SK-N-SH (cell line): ENCODE results near the gene IL32. TPM values are rescaled to one million over a fixed set of nuclear protein-coding genes. Genes with fewer than 3 reads are reported as not detected.

Source experiments
- CTCF ChIA-PET: fragments of 300-600, 350-600 bp; formaldehyde crosslinking; extraction: SDS; loops from one replicate; lab custom pipeline; 2021; lab: Yijun Ruan, JAX
- POLR2A ChIA-PET: fragments of 350-600 bp; sonication (Branson Sonifier 250); formaldehyde crosslinking; extraction: SDS; loops from one replicate; lab custom pipeline; 2020; ENCODE audit warnings: antibody characterized with exemption, inconsistent platforms; lab: Yijun Ruan, JAX
- DNase-seq: peaks from one replicate; pipeline ENCODE4 v3.0.0; 2012
- H2AFZ ChIP-seq: fragments of 200-600 bp; sonication (generic); 2 replicates; pipeline ENCODE4 v1.8.1; 2016; ENCODE audit warnings: antibody characterized with exemption, mild to moderate bottlenecking, low read depth
- H3F3A ChIP-seq: fragments of 200-600 bp; sonication (generic); replicated peaks from 2 replicates; pipeline ENCODE3; 2016; ENCODE audit warnings: antibody characterized with exemption, mild to moderate bottlenecking; ENCODE audit not compliant: insufficient read depth
- H3K27ac ChIP-seq, 2 experiments: fragments of 200-500 bp in 1 of 2; fragments of 200-600 bp in 1 of 2; sonication (Bioruptor generic) in 1 of 2; sonication (generic), shearing (Covaris generic) in 1 of 2; 2 replicates each; pipeline versions ENCODE4 v1.5.1 to v1.6.1; 2014 to 2016; ENCODE audit warnings: low read depth in 2 of 2, inconsistent platforms in 1 of 2, low read length in 1 of 2, mild to moderate bottlenecking in 1 of 2, mixed read lengths in 1 of 2
- H3K27me3 ChIP-seq: fragments of 200-600 bp; sonication (generic), shearing (Covaris generic); 2 replicates; pipeline ENCODE4 v1.6.1; 2016; ENCODE audit warnings: mixed run types; ENCODE audit not compliant: insufficient read depth
- H3K36me3 ChIP-seq, 2 experiments: fragments of 200-500 bp in 1 of 2; fragments of 200-600 bp in 1 of 2; sonication (Bioruptor generic) in 1 of 2; sonication (generic) in 1 of 2; replicated peaks in 1 of 2; 2 replicates each; pipeline versions ENCODE3 to v1.5.1; 2014 to 2016; ENCODE audit warnings: low read length in 1 of 2, mild to moderate bottlenecking in 1 of 2; ENCODE audit not compliant: insufficient read depth in 2 of 2, control insufficient read depth in 1 of 2
- H3K4me1 ChIP-seq, 2 experiments: fragments of 200-500 bp in 1 of 2; fragments of 200-600 bp in 1 of 2; sonication (Bioruptor generic) in 1 of 2; sonication (generic), shearing (Covaris generic) in 1 of 2; 2 replicates each; pipeline versions ENCODE4 v1.5.1 to v1.6.1; 2014 to 2016; ENCODE audit warnings: low read depth in 1 of 2, low read length in 1 of 2, mixed run types in 1 of 2; ENCODE audit not compliant: insufficient read depth in 2 of 2, control insufficient read depth in 1 of 2
- H3K4me2 ChIP-seq: fragments of 200-600 bp; sonication (generic), shearing (Covaris generic); 2 replicates; pipeline ENCODE4 v1.6.1; 2017; ENCODE audit warnings: mixed run types
- H3K4me3 ChIP-seq, 2 experiments: fragments of 200-500 bp in 1 of 2; fragments of 200-600 bp in 1 of 2; sonication (Bioruptor generic) in 1 of 2; sonication (generic), shearing (Covaris generic) in 1 of 2; 2 replicates each; pipeline versions ENCODE4 v1.5.1 to v1.8.1; 2014 to 2016; ENCODE audit warnings: low read depth in 2 of 2, inconsistent platforms in 1 of 2, low read length in 1 of 2, mild to moderate bottlenecking in 1 of 2, mixed read lengths in 1 of 2, moderate library complexity in 1 of 2
- H3K79me2 ChIP-seq: fragments of 200-600 bp; sonication (generic); 2 replicates; pipeline ENCODE4 v1.8.1; 2017; ENCODE audit warnings: mild to moderate bottlenecking; ENCODE audit not compliant: insufficient read depth
- H3K9ac ChIP-seq: fragments of 200-600 bp; sonication (generic); 2 replicates; pipeline ENCODE4 v1.6.1; 2017; ENCODE audit warnings: mixed run types
- H3K9me2 ChIP-seq: fragments of 200-600 bp; sonication (generic); 2 replicates; pipeline ENCODE4 v1.6.1; 2017; ENCODE audit warnings: mixed run types
- H3K9me3 ChIP-seq: fragments of 200-600 bp; sonication (generic); 2 replicates; pipeline ENCODE4 v1.6.1; 2017; ENCODE audit warnings: mixed run types, mild to moderate bottlenecking, moderate library complexity
- H4K20me1 ChIP-seq: fragments of 200-600 bp; sonication (generic); 2 replicates; pipeline ENCODE4 v1.6.1; 2017; ENCODE audit warnings: mild to moderate bottlenecking, mixed run types; ENCODE audit not compliant: insufficient read depth
- EZH2phosphoT487 ChIP-seq: fragments of 200-600 bp; sonication (generic); IDR thresholded peaks from 2 replicates; pipeline ENCODE4 v1.6.1; 2017; ENCODE audit warnings: low read depth, mixed run types, mild to moderate bottlenecking, antibody characterized with exemption, moderate library complexity, borderline replicate concordance
- JUND ChIP-seq: IDR thresholded peaks from 2 replicates; pipeline ENCODE4 v1.4.0; 2012
- NFIC ChIP-seq: IDR thresholded peaks from 2 replicates; pipeline ENCODE4 v1.4.0; 2012; ENCODE audit warnings: borderline replicate concordance
- NRF1 ChIP-seq: IDR thresholded peaks from 2 replicates; pipeline ENCODE4 v1.6.1; 2012; ENCODE audit warnings: low read depth, mild to moderate bottlenecking, low read length
- TAF1 ChIP-seq: IDR thresholded peaks from 2 replicates; pipeline ENCODE4 v1.6.1; 2012; ENCODE audit warnings: low read depth, mild to moderate bottlenecking, low read length, moderate library complexity, borderline replicate concordance
- TEAD4 ChIP-seq: IDR thresholded peaks from 2 replicates; pipeline ENCODE4 v1.4.0; 2012; ENCODE audit warnings: mild to moderate bottlenecking, borderline replicate concordance; ENCODE audit not compliant: insufficient read depth
- WGBS: methylation state at CpG from one replicate; pipeline ENCODE4 v1.1.6; 2017; ENCODE audit warnings: low lambda C conversion rate; 5-methylcytosine and 5-hydroxymethylcytosine counted together
- polyA plus RNA-seq, 3 experiments: library from polyadenylated mRNA; depleted of rRNA; stranded (reverse); fragments of >200 nt; gene quantifications; 2 replicates each; pipeline ENCODE4 v1.2.3, GENCODE V29; 2012
- TF ChIP-seq, protein P1 (sequence below): IDR thresholded peaks from 2 replicates; pipeline ENCODE4 v1.4.0; 2012; ENCODE audit warnings: low read depth, borderline replicate concordance
- TF ChIP-seq, protein P2 (sequence below): IDR thresholded peaks from 2 replicates; pipeline ENCODE4 v1.4.0; 2012; ENCODE audit warnings: low read depth, borderline replicate concordance

IL32 gene
- polyA plus RNA-seq, 1 of the 3 experiments (the other 2 are of a cell fraction): 26.4 TPM

DNA sequence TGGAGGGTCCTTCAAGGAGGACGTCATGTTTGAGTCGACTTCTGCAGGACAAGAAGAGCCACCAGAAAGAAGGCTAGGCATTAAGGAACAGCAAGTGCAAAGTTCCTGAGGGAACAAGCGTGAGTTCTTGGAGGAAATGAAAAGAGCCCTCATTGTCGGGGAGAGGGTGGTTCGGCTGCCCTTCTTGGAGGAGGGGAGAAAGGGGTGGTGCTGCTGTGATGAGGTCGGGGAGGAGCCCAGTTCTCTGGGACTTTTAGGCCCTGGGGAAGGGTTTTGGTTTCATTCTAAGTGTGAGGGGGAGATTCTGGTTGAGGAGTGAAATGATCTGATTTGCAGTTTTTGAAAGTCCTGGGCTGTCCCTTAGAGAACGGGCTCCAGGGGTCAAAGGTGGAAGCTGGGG, 32.8 kb upstream of the IL32 start:
- H3K9me2 ChIP-seq: no peaks in the 10 kb centered on the region
- no peaks in the 10 kb centered on the region for H3K9me3 ChIP-seq
- H3K79me2 ChIP-seq: no peaks in the 10 kb centered on the region
- H4K20me1 ChIP-seq: peaks cover 12% of the 10 kb centered on the region
- H3K9ac ChIP-seq: no peak overlapping the region
- peaks cover 58% of the 10 kb centered on the region for H3K27me3 ChIP-seq
- no peak for DNase-seq
- peaks cover 0 to 2% of the 10 kb centered on the region in 2 experiments; a peak in 1 of 4 replicates for H3K4me1 ChIP-seq
- ChIA-PET POLR2A (no interaction called here), CTCF (interaction anchor here (0.9 to 9.8 kb wide), 12 partner anchors 10 to 96 kb away, joined by 3 to 141 read pairs (median 12); partner anchors contain the start of genes CLDN6, CLDN9, HCFC1R1 and MMP25)
- no peak for TF ChIP-seq TEAD4
- TF ChIP-seq NRF1: no peak
- no peak for TF ChIP-seq TAF1
- TF ChIP-seq, protein P1, sequence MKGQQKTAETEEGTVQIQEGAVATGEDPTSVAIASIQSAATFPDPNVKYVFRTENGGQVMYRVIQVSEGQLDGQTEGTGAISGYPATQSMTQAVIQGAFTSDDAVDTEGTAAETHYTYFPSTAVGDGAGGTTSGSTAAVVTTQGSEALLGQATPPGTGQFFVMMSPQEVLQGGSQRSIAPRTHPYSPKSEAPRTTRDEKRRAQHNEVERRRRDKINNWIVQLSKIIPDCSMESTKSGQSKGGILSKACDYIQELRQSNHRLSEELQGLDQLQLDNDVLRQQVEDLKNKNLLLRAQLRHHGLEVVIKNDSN: no peak
- no peak for TF ChIP-seq EZH2phosphoT487
- TF ChIP-seq JUND: no peak
- TF ChIP-seq, protein P2, sequence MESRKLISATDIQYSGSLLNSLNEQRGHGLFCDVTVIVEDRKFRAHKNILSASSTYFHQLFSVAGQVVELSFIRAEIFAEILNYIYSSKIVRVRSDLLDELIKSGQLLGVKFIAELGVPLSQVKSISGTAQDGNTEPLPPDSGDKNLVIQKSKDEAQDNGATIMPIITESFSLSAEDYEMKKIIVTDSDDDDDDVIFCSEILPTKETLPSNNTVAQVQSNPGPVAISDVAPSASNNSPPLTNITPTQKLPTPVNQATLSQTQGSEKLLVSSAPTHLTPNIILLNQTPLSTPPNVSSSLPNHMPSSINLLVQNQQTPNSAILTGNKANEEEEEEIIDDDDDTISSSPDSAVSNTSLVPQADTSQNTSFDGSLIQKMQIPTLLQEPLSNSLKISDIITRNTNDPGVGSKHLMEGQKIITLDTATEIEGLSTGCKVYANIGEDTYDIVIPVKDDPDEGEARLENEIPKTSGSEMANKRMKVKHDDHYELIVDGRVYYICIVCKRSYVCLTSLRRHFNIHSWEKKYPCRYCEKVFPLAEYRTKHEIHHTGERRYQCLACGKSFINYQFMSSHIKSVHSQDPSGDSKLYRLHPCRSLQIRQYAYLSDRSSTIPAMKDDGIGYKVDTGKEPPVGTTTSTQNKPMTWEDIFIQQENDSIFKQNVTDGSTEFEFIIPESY: no peak
- TF ChIP-seq NFIC: no peak
- TF ChIP-seq, all 33 proteins: peak for 0
- Histone ChIP-seq H3K4me2 (no peak overlapping the region), H3K36me3 (peaks cover 2% of the 10 kb centered on the region in 2 experiments), H3F3A (peaks cover 14% of the 10 kb centered on the region), H3K27ac (no peak overlapping the region), H2AFZ (no peak overlapping the region), H3K4me3 (no peak overlapping the region)
- 17% methylated on average over 7 of the region's 7 CpGs for WGBS

- Histone ChIP-seq H3K36me3 (no peaks in the 10 kb centered on the region), H3K27ac (no peak overlapping the region), H3K4me3 (no peak overlapping the region), H3K9ac (no peak overlapping the region), H2AFZ (no peak overlapping the region), H3K4me2 (no peak overlapping the region), H3K79me2 (no peaks in the 10 kb centered on the region), H3K9me3 (no peaks in the 10 kb centered on the region), H3F3A (peaks cover 5% of the 10 kb centered on the region), H3K27me3 (peaks cover 86% of the 10 kb centered on the region), H3K9me2 (no peaks in the 10 kb centered on the region), H4K20me1 (no peaks in the 10 kb centered on the region; the same call in 1 of the 2 replicates), H3K4me1 (no peaks in the 10 kb centered on the region)
- 37% methylated on average over 16 of the region's 19 CpGs for WGBS
- DNase-seq: no peak
- ChIA-PET POLR2A (interaction anchor here (0.7 kb wide), 1 partner anchor 13 kb away, joined by 3 read pairs; no protein-coding TSS in a partner anchor), CTCF (interaction anchor here (0.8 to 9.8 kb wide), 12 partner anchors 7 to 127 kb away, joined by 3 to 141 read pairs (median 4); partner anchors contain the start of genes CLDN6, HCFC1R1, IL32 and MMP25)
- no peak for TF ChIP-seq NFIC
These were observed 30.0 kb upstream of the IL32 start for GRCh38 chr16:3035289-3035971.
